Measurements from ENCODE around the gene ORM2. TPM values are rescaled to one million over a fixed set of nuclear protein-coding genes. Genes with fewer than 3 reads are reported as not detected.

The ORM2 gene
- total RNA-seq, 1 experiment from 2014 or later: 0.59 TPM

DNA sequence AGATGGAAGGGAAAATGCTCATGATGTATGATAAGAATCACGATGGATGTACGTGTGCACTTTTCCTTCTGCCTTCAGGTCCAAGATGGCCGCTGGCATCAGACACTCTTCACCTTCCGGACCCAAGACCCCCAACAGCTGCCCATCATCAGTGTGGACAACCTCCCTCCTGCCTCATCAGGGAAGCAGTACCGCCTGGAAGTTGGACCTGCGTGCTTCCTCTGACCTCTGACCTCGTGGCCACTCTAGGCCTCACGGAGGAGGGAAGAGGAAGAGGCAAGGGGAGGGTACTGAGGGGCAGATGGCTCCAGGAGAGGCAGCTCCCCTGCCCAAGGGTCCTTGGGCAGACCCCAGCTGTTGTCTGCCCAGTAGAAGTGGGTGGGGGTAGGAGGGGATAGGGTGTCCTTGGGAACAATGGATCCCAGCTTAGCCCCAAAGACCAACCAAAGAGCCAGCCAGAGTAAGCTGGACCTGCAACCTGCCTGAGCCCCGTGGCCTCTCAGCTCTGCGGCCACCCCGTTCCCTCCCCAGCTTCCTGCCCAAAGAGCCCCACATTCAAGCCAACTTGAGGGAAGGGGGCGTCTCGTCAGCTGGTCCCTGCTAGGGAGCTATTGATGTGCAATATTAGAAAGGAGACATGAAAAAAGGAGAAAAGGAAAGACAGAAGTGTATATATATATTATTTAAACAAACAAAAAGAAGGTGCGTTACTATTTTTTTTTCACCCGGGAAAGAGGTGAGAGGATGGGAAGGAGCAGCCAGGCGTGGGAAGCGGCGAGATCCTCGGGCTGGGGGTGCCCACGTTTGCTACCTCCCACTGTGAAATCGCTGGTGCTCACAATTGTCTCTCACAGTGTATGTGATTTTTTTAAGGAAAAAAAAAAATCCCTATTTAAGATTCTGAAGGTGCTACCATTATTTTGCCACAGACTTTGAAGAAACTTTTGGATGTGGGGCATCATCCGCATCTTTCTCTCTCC, 18.9 kb upstream of the ORM2 start:
- no peaks in the 10 kb centered on the region for H3K4me1 ChIP-seq (ENCODE audit: control insufficient read depth in 1 of 2, insufficient read depth in 2 of 2, low read length in 2 of 2)
- H3K36me3 ChIP-seq (ENCODE audit: control insufficient read depth in 1 of 2, insufficient read depth in 2 of 2, low read length in 2 of 2): no peaks in the 10 kb centered on the region
- H3K9me3 ChIP-seq (ENCODE audit: control insufficient read depth in 1 of 2, insufficient read depth in 1 of 2, low read depth in 1 of 2, low read length in 2 of 2): no peaks in the 10 kb centered on the region
- no peaks in the 10 kb centered on the region for H3K79me2 ChIP-seq (ENCODE audit: insufficient read depth, low read length)
- no peak overlapping the region for H3K4me3 ChIP-seq (replicated peaks in 1 of 2; ENCODE audit: low read depth in 1 of 2, low read length in 2 of 2)
- H2AFZ ChIP-seq (ENCODE audit: low read depth, low read length, poor library complexity, severe bottlenecking): no peak overlapping the region
- DNase-seq (ENCODE audit: low read depth, low spot score): no peak
- ATAC-seq: no peak
- no peaks in the 10 kb centered on the region for H4K20me1 ChIP-seq (ENCODE audit: insufficient read depth)
- no TSS peak for BruUV-seq (replicated peaks)
- ChIA-PET CTCF (interaction anchor here (0.5 kb wide), 1 partner anchor 632 kb away, joined by 6 read pairs; no protein-coding TSS in a partner anchor), RAD21 (ENCODE audit: low non-redundant PET in 1 of 2, low total read pairs in 2 of 2, uncharacterized antibody in 2 of 2, unreplicated experiment in 2 of 2) (no interaction called here), POLR2A (no interaction called here)
- intact Hi-C loops (cut with micrococcal nuclease): no loop called here
- no peak overlapping the region for H3K27ac ChIP-seq (ENCODE audit: low read depth, low read length)
- H3K9ac ChIP-seq (ENCODE audit: low read length): no peak overlapping the region
- TF ChIP-seq ZNF274 (IDR thresholded peaks at IDR 0.05; ENCODE audit: low read depth, low read length): no peak
- no peak for TF ChIP-seq ZFX (IDR thresholded peaks at IDR 0.05)
- TF ChIP-seq, protein P1, sequence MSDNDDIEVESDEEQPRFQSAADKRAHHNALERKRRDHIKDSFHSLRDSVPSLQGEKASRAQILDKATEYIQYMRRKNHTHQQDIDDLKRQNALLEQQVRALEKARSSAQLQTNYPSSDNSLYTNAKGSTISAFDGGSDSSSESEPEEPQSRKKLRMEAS (IDR thresholded peaks at IDR 0.05): no peak
- no peak for TF ChIP-seq ELF1 (IDR thresholded peaks at IDR 0.05; ENCODE audit: borderline replicate concordance, low read depth)
- TF ChIP-seq RAD21 (IDR thresholded peaks at IDR 0.05; ENCODE audit: low read depth): no peak
- TF ChIP-seq SRF (IDR thresholded peaks at IDR 0.05; ENCODE audit: low read depth): no peak
- TF ChIP-seq FOSL1 (IDR thresholded peaks at IDR 0.05; ENCODE audit: low read depth): no peak
- TF ChIP-seq JUND (IDR thresholded peaks at IDR 0.05): no peak
- H3K27me3 ChIP-seq (ENCODE audit: insufficient read depth, low read length): no peaks in the 10 kb centered on the region
- no peak overlapping the region for H3K4me2 ChIP-seq (ENCODE audit: low read length)
- no peaks in the 10 kb centered on the region for H3K9me2 ChIP-seq (ENCODE audit: insufficient read depth)
